Stomach (tissue), 4 donors: ENCODE measurements around the gene SH3PXD2A.

ENCODE experiments used
- POLR2A ChIP-seq, 4 donors: fragments of 450-650 bp; IDR thresholded peaks; one replicate each; pipeline ENCODE4 v1.6.1; 2016; ENCODE audit warnings: antibody characterized with exemption in 4 of 4, control low read depth in 2 of 4, mild to moderate bottlenecking in 1 of 4, moderate library complexity in 1 of 4
- POLR2AphosphoS5 ChIP-seq, 3 donors: sonication (generic); formaldehyde crosslinking; IDR thresholded peaks; one replicate each; pipeline ENCODE4 v1.6.1; 2016; ENCODE audit warnings: antibody characterized with exemption in 3 of 3
- TF ChIP-seq, protein P1 (sequence below), 7 experiments: fragments of 450-650 bp in 4 of 7; fragments of 200-600 bp in 3 of 7; sonication (generic) in 3 of 7; IDR thresholded peaks; one replicate each; pipeline ENCODE4 v1.5.1; 2016 to 2019; ENCODE audit warnings: antibody characterized with exemption in 7 of 7, control low read depth in 2 of 7, mild to moderate bottlenecking in 1 of 7

DNA sequence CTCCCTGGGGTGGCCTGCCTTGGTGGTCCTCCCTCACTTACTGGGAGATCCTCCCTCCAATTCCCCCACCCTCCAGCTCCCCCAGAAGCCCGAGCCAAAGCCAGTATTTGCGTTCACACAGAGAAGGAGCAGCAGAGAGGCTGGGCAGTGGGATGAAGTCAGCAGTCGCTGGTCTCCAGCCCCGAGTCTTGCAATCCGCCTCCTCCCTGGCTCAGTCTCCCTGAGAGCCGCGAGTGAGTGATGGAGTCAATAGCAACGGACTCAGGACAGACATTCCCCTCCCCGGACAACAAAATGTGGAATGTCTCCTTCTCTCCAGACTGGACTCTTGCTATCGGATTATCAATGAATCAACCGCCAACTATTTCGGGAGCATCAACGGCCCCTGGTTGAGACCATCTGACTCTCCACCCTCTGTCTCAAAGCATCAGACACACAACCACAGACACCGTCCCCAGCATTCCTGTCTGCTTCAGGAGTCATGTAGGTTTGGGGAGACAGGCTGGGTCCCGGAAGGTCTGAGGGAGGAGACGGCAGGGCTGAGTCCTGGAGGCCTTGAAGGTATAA, 178.4 kb downstream of the SH3PXD2A start:
- TF ChIP-seq, protein P1, sequence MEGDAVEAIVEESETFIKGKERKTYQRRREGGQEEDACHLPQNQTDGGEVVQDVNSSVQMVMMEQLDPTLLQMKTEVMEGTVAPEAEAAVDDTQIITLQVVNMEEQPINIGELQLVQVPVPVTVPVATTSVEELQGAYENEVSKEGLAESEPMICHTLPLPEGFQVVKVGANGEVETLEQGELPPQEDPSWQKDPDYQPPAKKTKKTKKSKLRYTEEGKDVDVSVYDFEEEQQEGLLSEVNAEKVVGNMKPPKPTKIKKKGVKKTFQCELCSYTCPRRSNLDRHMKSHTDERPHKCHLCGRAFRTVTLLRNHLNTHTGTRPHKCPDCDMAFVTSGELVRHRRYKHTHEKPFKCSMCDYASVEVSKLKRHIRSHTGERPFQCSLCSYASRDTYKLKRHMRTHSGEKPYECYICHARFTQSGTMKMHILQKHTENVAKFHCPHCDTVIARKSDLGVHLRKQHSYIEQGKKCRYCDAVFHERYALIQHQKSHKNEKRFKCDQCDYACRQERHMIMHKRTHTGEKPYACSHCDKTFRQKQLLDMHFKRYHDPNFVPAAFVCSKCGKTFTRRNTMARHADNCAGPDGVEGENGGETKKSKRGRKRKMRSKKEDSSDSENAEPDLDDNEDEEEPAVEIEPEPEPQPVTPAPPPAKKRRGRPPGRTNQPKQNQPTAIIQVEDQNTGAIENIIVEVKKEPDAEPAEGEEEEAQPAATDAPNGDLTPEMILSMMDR (IDR thresholded peaks at IDR 0.05), result no peak
- no peak for TF ChIP-seq POLR2A (IDR thresholded peaks at IDR 0.05)
- TF ChIP-seq POLR2AphosphoS5 (IDR thresholded peaks at IDR 0.05), result peak in 1 of 3 donors; percentile 3
